ENCODE results near the gene PER2. TPM values are rescaled to one million over a fixed set of nuclear protein-coding genes. Genes with fewer than 3 reads are reported as not detected.

Gene PER2
- total RNA-seq, 1 experiment from 2014 or later, result 6.6 TPM

- Mint-ChIP-seq H3K4me3 (no peak overlapping the region), H3K36me3 (peaks cover 5% of the 10 kb centered on the region; the same call in 1 of the 2 replicates), H3K4me1 (no peaks in the 10 kb centered on the region), H3K9me3 (no peaks in the 10 kb centered on the region), H3K27ac (no peak overlapping the region), H3K27me3 (ENCODE audit: low read depth) (no peaks in the 10 kb centered on the region)
- CTCF ChIA-PET, result no interaction called here
- ATAC-seq, result no peak
- TF ChIP-seq RELA (CRISPR knock-in tag; IDR thresholded peaks at IDR 0.05; ENCODE audit: borderline replicate concordance) (no peak), ZNF281 (CRISPR knock-in tag; IDR thresholded peaks at IDR 0.05) (no peak), PRRX2 (CRISPR knock-in tag; IDR thresholded peaks at IDR 0.05) (no peak), HMGXB4 (CRISPR knock-in tag; IDR thresholded peaks at IDR 0.05) (no peak), USF2 (CRISPR knock-in tag; IDR thresholded peaks at IDR 0.05) (no peak), ZNF317 (CRISPR knock-in tag; IDR thresholded peaks at IDR 0.05; ENCODE audit: borderline replicate concordance, low read depth) (no peak), FOXJ3 (CRISPR knock-in tag; IDR thresholded peaks at IDR 0.05; ENCODE audit: borderline replicate concordance) (no peak), CDX4 (CRISPR knock-in tag; IDR thresholded peaks at IDR 0.05; ENCODE audit: borderline replicate concordance) (no peak), TEAD1 (CRISPR knock-in tag; IDR thresholded peaks at IDR 0.05) (no peak), CREB1 (CRISPR knock-in tag; IDR thresholded peaks at IDR 0.05) (no peak), ZNF138 (CRISPR knock-in tag; conservative IDR thresholded peaks at IDR 0.05) (no peak), NR3C1 (CRISPR knock-in tag; conservative IDR thresholded peaks at IDR 0.05; ENCODE audit: low read depth) (no peak), MYBL2 (CRISPR knock-in tag; IDR thresholded peaks at IDR 0.05) (no peak), SOX15 (CRISPR knock-in tag; IDR thresholded peaks at IDR 0.05) (no peak), PREB (CRISPR knock-in tag; IDR thresholded peaks at IDR 0.05; ENCODE audit: borderline replicate concordance) (no peak), MXD4 (CRISPR knock-in tag; IDR thresholded peaks at IDR 0.05; ENCODE audit: borderline replicate concordance) (no peak), IRF2 (CRISPR knock-in tag; IDR thresholded peaks at IDR 0.05; ENCODE audit: borderline replicate concordance, low read depth) (no peak), NR2C2 (CRISPR knock-in tag; IDR thresholded peaks at IDR 0.05) (no peak)
- no peak for DNase-seq (ENCODE audit: low spot score)
- POLR2A ChIA-PET, result no interaction called here
These were observed 18.7 kb downstream of the PER2 start for GRCh38 chr2:238269741-238270140.
